K562 (cell line): ENCODE measurements around the gene RABL3. TPM values are rescaled to one million over a fixed set of nuclear protein-coding genes. Genes with fewer than 3 reads are reported as not detected.
A peak's percentile ranks its signal among the peaks of the same experiment; 100 is the strongest.

Source experiments
- ATF1 ChIP-seq, 2 experiments: fragments of 450-650 bp in 1 of 2; IDR thresholded peaks; 2 replicates each; pipeline ENCODE4 v1.6.1; 2016; ENCODE audit warnings: missing compliant biosample characterization in 1 of 2, missing genetic modification characterization in 1 of 2
- CREM ChIP-seq: IDR thresholded peaks from 2 replicates; pipeline ENCODE4 v1.6.1; 2014; ENCODE audit warnings: antibody characterized with exemption, low read depth
- FOXJ3 ChIP-seq: sonication (generic); formaldehyde crosslinking; IDR thresholded peaks from 2 replicates; pipeline ENCODE4 v1.4.0; 2020; ENCODE audit warnings: mild to moderate bottlenecking, missing genetic modification reagents
- GABPB1 ChIP-seq: sonication (generic); formaldehyde crosslinking; IDR thresholded peaks from 2 replicates; pipeline ENCODE4 v1.8.0; 2022; ENCODE audit warnings: mild to moderate bottlenecking, missing genetic modification reagents
- HEY1 ChIP-seq: fragments of 250-450 bp; sonication (Bioruptor Pico); IDR thresholded peaks from 2 replicates; pipeline ENCODE4 v1.5.0; 2020; ENCODE audit warnings: mild to moderate bottlenecking, moderate library complexity, borderline replicate concordance
- IFI16 ChIP-seq: fragments of 250-450 bp; sonication (Bioruptor Pico); IDR thresholded peaks from 2 replicates; pipeline ENCODE4 v2.1.2; 2022; ENCODE audit warnings: mild to moderate bottlenecking, inconsistent platforms
- LEF1 ChIP-seq: fragments of 450-650 bp; IDR thresholded peaks from 2 replicates; pipeline ENCODE4 v1.6.1; 2016; ENCODE audit warnings: mild to moderate bottlenecking
- MCM7 ChIP-seq, 2 experiments: fragments of 450-650 bp; IDR thresholded peaks; 2 replicates each; pipeline ENCODE4 v1.6.1; 2016 to 2018
- NFRKB ChIP-seq: fragments of 450-650 bp; IDR thresholded peaks from 2 replicates; pipeline ENCODE4 v1.6.1; 2016; ENCODE audit warnings: low read depth
- NR1H2 ChIP-seq: sonication (generic); formaldehyde crosslinking; IDR thresholded peaks from 2 replicates; pipeline ENCODE4 v1.4.0; 2020; ENCODE audit warnings: mild to moderate bottlenecking, missing genetic modification reagents
- NR2C2 ChIP-seq, 2 experiments: fragments of 200-800 bp in 1 of 2; sonication (Bioruptor generic) in 1 of 2; sonication (generic) in 1 of 2; formaldehyde crosslinking in 1 of 2; IDR thresholded peaks; 2 replicates each; pipeline versions ENCODE4 v1.6.1 to v1.8.0; 2016 to 2022; ENCODE audit warnings: mild to moderate bottlenecking in 1 of 2, missing compliant biosample characterization in 1 of 2, missing genetic modification characterization in 1 of 2, missing genetic modification reagents in 1 of 2
- POLR2B ChIP-seq: fragments of 450-650 bp; IDR thresholded peaks from 2 replicates; pipeline ENCODE4 v1.6.1; 2018; ENCODE audit warnings: low read depth; ENCODE audit not compliant: partially characterized antibody
- RBM17 ChIP-seq: fragments of 200-400 bp; formaldehyde crosslinking; IDR thresholded peaks from 2 replicates; pipeline ENCODE4 v1.6.1; 2017; ENCODE audit warnings: low read depth, mild to moderate bottlenecking, low read length, borderline replicate concordance
- SMAD3 ChIP-seq: fragments of 450-650 bp; formaldehyde crosslinking; conservative IDR thresholded peaks from 2 replicates; pipeline ENCODE4 v1.4.0; 2020; ENCODE audit warnings: mild to moderate bottlenecking
- SMARCB1 ChIP-seq: IDR thresholded peaks from 2 replicates; pipeline ENCODE4 v1.6.1; 2011; ENCODE audit warnings: improper control_type of control experiment, low read depth; ENCODE audit not compliant: insufficient read length
- SRSF3 ChIP-seq: fragments of 200-400 bp; formaldehyde crosslinking; IDR thresholded peaks from 2 replicates; pipeline ENCODE4 v1.6.1; 2016; ENCODE audit warnings: mild to moderate bottlenecking, low read length, moderate library complexity; ENCODE audit not compliant: insufficient read depth
- TFAM ChIP-seq: fragments of 250-450 bp; sonication (Bioruptor Pico); conservative IDR thresholded peaks from 2 replicates; pipeline ENCODE4 v1.5.0; 2021; ENCODE audit warnings: mild to moderate bottlenecking, moderate library complexity
- ZKSCAN1 ChIP-seq: fragments of 150-350 bp; IDR thresholded peaks from 2 replicates; pipeline ENCODE4 v1.6.1; 2016; ENCODE audit warnings: low read depth, low read length
- ZNF707 ChIP-seq: fragments of 250-450 bp; sonication (Bioruptor Pico); conservative IDR thresholded peaks from 2 replicates; pipeline ENCODE4 v1.8.0; 2022; ENCODE audit warnings: inconsistent platforms, mild to moderate bottlenecking, moderate library complexity
- polyA plus RNA-seq, 8 experiments: library from polyadenylated mRNA; depleted of rRNA in 4 of 8; stranded (reverse) in 5 of 8; unstranded in 3 of 8; fragments of >200 nt; fragmentation: Nextera tagmentation in 2 of 8; fragmentation: Illumina TruSeq in 1 of 8; extraction: Ambion mirVana in 2 of 8; extraction: Trizol in 1 of 8; gene quantifications; 2 replicates each; pipeline versions ENCODE4 v1.2.1 to v1.2.3, GENCODE V29; 2011 to 2014; ENCODE audit warnings: inconsistent platforms in 1 of 8, missing spikeins in 1 of 8
- total RNA-seq, 7 experiments: library from RNA; depleted of rRNA in 6 of 7; stranded (reverse); fragments of >200 nt in 6 of 7; fragmentation: Illumina TruSeq in 2 of 7; extraction: Trizol in 2 of 7; gene quantifications; 2 replicates each; pipeline versions ENCODE4 v1.2.1 to v1.2.3, GENCODE V29; 2011 to 2021; ENCODE audit warnings: low replicate concordance in 1 of 7
- TF ChIP-seq, protein P1 (sequence below): fragments of 450-650 bp; IDR thresholded peaks from 2 replicates; pipeline ENCODE4 v1.6.1; 2017; ENCODE audit warnings: antibody characterized with exemption
- TF ChIP-seq, protein P2 (sequence below), 2 experiments: fragments of 250-450 bp in 1 of 2; fragments of 450-650 bp in 1 of 2; sonication (Bioruptor Pico) in 1 of 2; IDR thresholded peaks; 2 replicates each; pipeline versions ENCODE4 v1.6.1 to v1.8.0; 2016 to 2021; ENCODE audit warnings: mild to moderate bottlenecking in 2 of 2, moderate library complexity in 2 of 2, missing compliant biosample characterization in 1 of 2, missing genetic modification characterization in 1 of 2
- TF ChIP-seq, protein P3 (sequence below): sonication (generic); formaldehyde crosslinking; IDR thresholded peaks from 2 replicates; pipeline ENCODE4 v1.8.0; 2022; ENCODE audit warnings: mild to moderate bottlenecking, missing genetic modification reagents
- TF ChIP-seq, protein P4 (sequence below): fragments of 450-650 bp; IDR thresholded peaks from 2 replicates; pipeline ENCODE4 v1.6.1; 2017; ENCODE audit warnings: mild to moderate bottlenecking, moderate library complexity

Gene RABL3
- total and polyA plus RNA-seq, 9 of the 15 experiments (the other 6 are each of a cell fraction or from before 2014, with no cell fraction given), result 6.5 to 30.7 (median 12.3) TPM

DNA sequence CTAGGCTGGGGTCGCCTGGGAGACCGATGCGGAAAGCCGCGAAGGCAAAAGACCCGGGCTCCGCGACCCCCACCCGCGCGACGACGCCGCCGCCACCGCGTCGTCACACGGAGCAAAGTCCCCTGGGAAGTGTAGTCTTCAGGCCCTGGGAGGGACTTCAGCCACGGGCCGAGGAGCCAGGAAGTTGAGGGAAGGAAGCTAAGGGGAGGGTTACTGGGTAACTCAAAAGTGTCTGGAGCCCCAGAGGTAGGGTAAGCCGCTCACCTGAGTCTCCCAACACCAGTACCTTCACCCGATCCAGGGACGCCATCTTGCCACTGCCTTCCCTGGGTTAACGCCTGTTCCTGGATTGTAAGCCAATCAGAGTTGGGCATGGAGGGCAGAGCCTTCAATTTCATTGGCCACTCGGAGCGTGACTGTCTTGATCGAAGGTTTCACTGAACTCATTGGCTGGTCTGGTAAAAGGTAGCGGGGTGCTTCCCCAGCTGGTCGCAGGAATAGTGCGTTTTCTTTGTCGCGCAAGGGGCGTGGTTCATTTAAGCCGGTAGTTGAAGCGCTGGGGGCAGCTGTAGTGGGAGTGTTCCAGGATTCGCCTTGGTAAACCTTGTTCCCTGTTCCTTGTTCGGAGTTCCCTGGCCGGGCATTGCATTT is at the start of gene RABL3, which contains the start of gene GTF2E1 (continued):
- TF ChIP-seq POLR2B, result no peak
- no peak for TF ChIP-seq HEY1
- TF ChIP-seq IFI16 (CRISPR knock-in tag), result no peak
- TF ChIP-seq NR2C2 (CRISPR knock-in tag; IDR thresholded peaks at IDR 0.05), result 0 out of 2 replicates have a peak, but pooled peaks have one; percentile 35
- peak; percentile 89 for TF ChIP-seq NR2C2 (tag; IDR thresholded peaks at IDR 0.05)
- TF ChIP-seq GABPB1 (CRISPR knock-in tag), result no peak
- no peak for TF ChIP-seq MCM7 (IDR thresholded peaks at IDR 0.05)
- TF ChIP-seq, protein P1, sequence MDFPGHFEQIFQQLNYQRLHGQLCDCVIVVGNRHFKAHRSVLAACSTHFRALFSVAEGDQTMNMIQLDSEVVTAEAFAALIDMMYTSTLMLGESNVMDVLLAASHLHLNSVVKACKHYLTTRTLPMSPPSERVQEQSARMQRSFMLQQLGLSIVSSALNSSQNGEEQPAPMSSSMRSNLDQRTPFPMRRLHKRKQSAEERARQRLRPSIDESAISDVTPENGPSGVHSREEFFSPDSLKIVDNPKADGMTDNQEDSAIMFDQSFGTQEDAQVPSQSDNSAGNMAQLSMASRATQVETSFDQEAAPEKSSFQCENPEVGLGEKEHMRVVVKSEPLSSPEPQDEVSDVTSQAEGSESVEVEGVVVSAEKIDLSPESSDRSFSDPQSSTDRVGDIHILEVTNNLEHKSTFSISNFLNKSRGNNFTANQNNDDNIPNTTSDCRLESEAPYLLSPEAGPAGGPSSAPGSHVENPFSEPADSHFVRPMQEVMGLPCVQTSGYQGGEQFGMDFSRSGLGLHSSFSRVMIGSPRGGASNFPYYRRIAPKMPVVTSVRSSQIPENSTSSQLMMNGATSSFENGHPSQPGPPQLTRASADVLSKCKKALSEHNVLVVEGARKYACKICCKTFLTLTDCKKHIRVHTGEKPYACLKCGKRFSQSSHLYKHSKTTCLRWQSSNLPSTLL, result no peak
- peak; percentile 91 for TF ChIP-seq ATF1 (CRISPR knock-in tag; IDR thresholded peaks at IDR 0.05)
- peak; percentile 98 for TF ChIP-seq ATF1 (tag; IDR thresholded peaks at IDR 0.05)
- no peak for TF ChIP-seq SRSF3
- TF ChIP-seq, protein P2, sequence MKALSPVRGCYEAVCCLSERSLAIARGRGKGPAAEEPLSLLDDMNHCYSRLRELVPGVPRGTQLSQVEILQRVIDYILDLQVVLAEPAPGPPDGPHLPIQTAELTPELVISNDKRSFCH (CRISPR knock-in tag; IDR thresholded peaks at IDR 0.05), result no peak
- TF ChIP-seq, protein P2 (tag; IDR thresholded peaks at IDR 0.05), result no peak
- TF ChIP-seq LEF1, result no peak
- TF ChIP-seq TFAM (CRISPR knock-in tag), result no peak
- no peak for TF ChIP-seq RBM17
- no peak for TF ChIP-seq NR1H2 (CRISPR knock-in tag)
- TF ChIP-seq CREM, result peak; percentile 98
- TF ChIP-seq ZKSCAN1, result no peak
- no peak for TF ChIP-seq SMARCB1
- TF ChIP-seq, protein P3, sequence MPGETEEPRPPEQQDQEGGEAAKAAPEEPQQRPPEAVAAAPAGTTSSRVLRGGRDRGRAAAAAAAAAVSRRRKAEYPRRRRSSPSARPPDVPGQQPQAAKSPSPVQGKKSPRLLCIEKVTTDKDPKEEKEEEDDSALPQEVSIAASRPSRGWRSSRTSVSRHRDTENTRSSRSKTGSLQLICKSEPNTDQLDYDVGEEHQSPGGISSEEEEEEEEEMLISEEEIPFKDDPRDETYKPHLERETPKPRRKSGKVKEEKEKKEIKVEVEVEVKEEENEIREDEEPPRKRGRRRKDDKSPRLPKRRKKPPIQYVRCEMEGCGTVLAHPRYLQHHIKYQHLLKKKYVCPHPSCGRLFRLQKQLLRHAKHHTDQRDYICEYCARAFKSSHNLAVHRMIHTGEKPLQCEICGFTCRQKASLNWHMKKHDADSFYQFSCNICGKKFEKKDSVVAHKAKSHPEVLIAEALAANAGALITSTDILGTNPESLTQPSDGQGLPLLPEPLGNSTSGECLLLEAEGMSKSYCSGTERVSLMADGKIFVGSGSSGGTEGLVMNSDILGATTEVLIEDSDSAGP (CRISPR knock-in tag), result no peak
- no peak for TF ChIP-seq ZNF707 (CRISPR knock-in tag)
- TF ChIP-seq SMAD3, result no peak
- TF ChIP-seq, protein P4, sequence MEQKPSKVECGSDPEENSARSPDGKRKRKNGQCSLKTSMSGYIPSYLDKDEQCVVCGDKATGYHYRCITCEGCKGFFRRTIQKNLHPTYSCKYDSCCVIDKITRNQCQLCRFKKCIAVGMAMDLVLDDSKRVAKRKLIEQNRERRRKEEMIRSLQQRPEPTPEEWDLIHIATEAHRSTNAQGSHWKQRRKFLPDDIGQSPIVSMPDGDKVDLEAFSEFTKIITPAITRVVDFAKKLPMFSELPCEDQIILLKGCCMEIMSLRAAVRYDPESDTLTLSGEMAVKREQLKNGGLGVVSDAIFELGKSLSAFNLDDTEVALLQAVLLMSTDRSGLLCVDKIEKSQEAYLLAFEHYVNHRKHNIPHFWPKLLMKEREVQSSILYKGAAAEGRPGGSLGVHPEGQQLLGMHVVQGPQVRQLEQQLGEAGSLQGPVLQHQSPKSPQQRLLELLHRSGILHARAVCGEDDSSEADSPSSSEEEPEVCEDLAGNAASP, result no peak
- TF ChIP-seq NFRKB, result peak; percentile 70
- no peak for TF ChIP-seq FOXJ3
